SIG-M5 (cell line): ENCODE results near the gene SRGAP1.

ENCODE experiments used
- DNase-seq: peaks from one replicate; lab custom pipeline; 2025; lab: John Stamatoyannopoulos, UW

The SRGAP1 gene

GRCh38 chr12:63844391-63845341, at the start of gene SRGAP1:
Gene SRGAP1, plus strand, starts transcription at chr12:63844700. Its CDS starts 117 bp downstream, at chr12:63844817.
- no peak for DNase-seq

DNA sequence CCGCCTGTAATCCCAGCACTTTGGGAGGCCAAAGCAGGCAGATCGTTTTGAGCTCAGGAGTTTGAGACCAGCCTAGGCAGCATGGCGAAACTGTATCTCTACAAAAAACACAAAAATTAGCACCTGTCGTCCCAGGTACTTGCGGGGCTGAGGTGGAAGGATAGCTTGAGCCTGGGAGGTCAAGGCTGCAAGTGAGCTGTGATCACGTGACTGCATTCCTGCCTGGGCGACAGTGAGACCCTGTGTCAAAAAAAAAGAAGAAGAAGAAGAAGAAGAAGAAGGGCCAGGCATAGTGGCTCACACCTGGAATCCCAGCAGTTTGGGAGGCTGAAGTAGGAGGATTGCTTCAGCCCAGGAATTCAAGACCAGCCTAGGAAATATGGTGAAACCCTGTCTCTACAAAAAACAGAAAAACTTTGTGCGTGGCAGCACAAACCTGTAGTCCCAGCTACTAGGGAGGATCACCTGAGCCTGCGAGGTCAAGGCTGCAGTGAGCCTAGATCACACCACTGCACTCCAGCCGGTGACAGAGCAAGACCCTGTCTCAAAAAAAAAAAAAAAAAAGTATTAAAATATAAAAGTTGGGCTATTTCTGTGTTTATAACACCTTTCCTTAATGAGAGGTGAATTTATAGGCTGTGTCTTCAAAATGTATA, 49.3 kb upstream of the SRGAP1 start:
- DNase-seq = no peak

GRCh38 chr12:63795944-63796343, 48.6 kb upstream of the SRGAP1 start:
- DNase-seq = no peak

DNA sequence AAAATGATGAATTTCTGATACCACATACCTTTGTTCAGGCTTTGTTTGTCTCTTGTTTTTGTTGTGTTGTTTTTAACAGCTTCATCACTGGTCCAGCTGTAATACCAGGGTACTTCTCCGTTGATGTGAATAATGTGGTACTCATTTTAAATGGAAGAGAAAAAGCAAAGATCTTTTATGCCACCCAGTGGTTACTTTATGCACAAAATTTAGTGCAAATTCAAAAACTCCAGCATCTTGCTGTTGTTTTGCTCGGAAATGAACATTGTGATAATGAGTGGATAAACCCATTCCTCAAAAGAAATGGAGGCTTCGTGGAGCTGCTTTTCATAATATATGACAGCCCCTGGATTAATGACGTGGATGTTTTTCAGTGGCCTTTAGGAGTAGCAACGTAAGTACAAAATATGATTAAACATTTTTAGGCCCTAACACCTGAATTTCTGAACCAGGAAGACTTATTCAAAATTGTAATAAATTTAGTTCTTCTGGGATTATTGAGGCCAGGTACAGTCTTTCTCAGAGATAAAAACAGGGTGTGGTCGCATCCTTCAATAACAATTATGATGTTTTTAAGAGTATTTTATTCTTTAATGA, 42.4 kb upstream of the SRGAP1 start:
- DNase-seq = no peak

GRCh38 chr12:63804746-63805145, 39.8 kb upstream of the SRGAP1 start:
- no peak for DNase-seq

DNA sequence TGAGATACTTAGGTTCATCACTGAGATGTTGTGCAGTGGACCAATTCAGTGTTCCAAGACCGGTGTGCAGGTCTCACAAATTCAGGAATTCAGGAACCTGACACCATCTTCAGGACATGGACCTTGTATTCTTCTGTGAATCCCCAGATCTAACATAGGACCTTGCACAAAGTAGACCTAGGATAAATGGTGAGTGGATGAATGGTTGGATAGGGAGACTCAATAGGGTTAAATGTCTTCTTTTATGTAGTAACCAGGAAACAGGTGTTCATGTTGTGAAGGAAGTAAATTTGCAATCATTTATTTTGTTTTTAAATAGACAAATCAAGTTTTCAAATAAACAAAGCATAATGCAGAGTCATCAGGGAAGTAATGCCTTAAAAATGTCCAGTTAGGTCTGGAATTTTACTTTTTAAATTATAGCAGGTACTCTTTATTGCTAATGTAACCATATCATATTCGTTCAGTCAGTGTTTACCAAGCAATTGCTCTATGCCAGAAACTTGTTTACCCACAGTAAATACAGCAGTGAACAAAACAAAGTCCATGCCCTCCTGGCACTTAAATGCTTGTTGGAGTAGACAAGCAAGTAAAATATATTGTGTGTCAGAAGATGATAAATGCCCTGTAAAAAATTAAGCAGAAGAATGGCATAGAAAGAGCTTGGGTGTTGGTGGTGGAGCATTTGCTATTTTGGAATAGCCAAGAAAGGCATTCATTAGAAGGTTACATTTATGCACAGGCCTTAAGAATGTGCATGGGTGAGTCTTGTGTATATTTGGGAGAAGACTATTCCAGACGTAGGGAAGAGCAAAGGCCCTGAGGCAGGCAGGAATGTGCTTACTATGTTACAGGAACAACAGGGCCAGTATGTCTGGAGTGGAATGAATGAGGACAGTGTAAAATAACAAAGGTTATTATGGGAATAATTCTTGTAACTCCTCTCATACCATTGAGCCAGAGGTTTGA, 38.5 kb upstream of the SRGAP1 start:
- no peak for DNase-seq

DNA sequence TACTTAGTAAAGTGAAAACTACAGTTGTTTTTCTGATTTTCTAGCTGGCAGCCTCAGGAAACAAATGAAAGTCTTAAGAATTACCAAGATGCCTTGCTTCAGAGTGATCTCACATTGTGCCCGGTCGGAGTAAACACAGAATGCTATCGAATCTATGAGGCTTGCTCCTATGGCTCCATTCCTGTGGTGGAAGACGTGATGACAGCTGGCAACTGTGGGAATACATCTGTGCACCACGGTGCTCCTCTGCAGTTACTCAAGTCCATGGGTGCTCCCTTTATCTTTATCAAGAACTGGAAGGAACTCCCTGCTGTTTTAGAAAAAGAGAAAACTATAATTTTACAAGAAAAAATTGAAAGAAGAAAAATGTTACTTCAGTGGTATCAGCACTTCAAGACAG, 35.9 kb upstream of the SRGAP1 start:
- no peak for DNase-seq

DNA sequence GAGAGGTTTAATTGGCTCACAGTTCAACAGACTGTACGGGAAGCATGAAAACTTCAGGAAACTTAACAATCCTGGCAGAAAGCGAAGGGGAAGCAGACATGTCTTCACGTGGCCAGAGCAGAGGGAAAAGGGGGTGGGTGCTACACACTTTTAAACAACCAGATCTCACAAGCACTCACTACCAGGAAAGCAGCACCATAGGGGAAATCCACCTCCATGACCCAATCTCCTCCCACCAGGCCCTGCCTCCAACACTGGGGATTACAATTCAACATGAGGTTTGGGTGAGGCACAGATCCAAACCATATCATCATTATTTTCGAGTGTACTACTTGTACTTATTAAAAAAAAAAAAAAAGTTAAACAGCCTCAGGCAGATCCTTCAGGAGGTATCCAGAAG, 34.9 kb upstream of the SRGAP1 start:
- no peak for DNase-seq

DNA sequence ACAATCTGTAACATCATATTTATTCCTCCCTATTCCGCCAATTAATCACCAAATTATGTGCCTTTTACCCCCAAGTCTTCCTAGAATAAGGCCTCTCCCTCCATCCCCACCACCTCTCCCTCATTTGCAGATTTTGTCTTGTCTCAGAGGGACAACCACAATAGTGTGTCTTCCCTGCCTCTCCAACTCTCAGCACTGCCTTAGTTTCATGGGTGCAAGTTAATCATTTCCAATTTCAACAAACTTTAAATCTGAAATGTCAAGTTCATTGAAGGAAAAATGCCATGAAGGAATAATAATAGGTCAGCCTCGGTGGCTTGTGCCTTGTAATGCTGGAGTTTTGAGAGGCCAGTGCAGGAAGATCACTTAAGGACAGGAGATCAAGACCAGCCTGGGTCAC, 33.2 kb upstream of the SRGAP1 start:
- DNase-seq = no peak

DNA sequence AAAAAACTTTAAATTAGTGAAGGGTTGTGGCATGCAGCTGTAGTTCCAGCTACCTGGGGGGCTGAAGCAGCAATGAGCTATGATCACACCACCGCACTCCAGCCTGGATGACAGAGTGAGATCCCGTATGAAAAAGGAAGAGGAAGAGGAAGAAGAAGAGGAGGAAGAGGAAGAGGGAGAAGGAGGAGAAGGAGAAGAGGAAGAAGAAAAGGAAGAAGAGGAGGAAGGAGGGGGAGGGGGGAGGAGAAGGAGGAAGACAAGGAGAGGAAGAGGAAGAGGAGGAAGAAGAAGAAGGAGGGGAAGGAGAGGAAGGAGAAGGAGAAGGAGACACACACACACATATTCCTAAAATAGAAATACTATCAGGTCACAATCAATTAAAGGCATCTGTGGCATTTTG, 32.7 kb upstream of the SRGAP1 start:
- DNase-seq = no peak

GRCh38 chr12:63814146-63814772, 30.2 kb upstream of the SRGAP1 start:
- DNase-seq = no peak

- DNase-seq = no peak
Observed at GRCh38 chr12:63815482-63815852, 29.0 kb upstream of the SRGAP1 start.

DNA sequence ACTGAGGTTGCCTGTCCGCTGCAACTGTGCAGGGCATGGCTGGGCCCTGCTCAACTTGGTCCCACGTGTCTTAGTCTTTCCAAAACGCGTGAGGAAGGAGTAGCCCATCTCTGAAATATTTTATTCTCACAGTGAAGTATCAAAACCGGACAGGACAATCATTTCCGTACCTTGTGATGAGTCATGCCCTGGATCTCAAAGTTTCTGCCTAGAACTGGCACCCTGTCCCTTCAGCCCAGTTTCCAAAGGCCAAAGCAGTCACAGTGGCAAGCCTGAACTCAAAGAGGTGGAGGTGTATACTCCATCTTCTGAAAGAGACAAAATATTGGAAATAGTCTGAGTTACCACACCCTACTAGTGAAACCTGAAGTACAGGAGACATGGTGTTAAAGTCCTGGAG, 28.5 kb upstream of the SRGAP1 start:
- no peak for DNase-seq

DNA sequence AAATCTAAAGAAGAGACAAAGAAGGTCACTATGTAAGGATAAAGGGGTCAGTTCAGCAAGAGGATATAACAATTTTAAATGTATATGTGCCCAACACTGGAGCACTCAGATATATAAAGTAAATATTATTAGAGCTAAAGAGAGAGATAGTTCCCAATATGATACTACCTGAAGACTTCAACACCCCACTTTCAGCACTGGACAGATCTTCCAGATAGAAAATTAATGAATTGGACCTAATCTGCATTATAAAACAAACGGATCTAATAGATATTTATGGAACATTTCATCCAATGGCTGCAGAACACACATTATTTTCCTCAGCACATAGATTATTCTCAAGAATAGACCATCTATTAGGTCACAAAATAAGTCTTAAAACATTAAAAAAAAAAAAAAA, 24.1 kb upstream of the SRGAP1 start:
- no peak for DNase-seq

DNA sequence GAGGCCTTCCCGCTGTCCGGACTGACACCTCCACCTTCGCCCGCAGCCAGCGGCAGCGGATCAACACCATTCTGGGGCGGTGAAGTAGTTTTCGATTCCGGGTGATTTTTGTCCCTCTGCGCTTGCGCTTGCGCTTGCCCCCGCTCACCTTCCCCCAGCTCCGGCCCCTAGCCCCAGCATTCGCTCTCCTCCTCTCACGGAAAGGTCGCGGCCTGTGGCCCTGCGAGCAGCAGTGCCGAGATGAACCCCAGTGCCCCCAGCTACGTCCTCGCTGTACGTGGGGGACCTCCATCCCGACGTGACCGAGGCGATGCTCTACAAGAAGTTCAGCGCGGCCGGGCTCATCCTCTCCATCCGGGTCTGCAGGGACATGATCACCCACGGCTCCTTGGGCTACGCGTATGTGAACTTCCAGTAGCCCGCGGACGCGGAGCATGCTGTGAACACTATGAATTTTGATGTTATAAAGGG, 22.7 kb upstream of the SRGAP1 start:
- no peak for DNase-seq

DNA sequence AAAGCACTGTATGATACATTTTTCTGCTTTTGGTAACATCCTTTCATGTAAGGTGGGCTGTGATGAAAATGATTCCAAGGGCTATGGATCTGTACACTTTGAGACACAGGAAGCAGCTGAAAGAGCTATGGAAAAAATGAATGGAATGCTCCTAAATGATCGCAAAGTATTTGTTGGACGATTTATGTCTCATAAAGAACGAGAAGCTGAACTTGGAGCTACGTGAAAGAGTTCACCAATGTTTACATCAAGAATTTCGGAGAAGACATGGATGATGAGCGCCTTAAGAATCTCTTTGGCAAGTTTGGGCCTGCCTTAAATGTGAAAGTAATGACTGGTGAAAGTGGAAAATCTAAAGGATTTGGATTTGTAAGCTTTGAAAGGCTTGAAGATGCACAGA, 22.1 kb upstream of the SRGAP1 start:
- DNase-seq = no peak

- DNase-seq = no peak
Observed at GRCh38 chr12:63823040-63823439, 21.5 kb upstream of the SRGAP1 start.

DNA sequence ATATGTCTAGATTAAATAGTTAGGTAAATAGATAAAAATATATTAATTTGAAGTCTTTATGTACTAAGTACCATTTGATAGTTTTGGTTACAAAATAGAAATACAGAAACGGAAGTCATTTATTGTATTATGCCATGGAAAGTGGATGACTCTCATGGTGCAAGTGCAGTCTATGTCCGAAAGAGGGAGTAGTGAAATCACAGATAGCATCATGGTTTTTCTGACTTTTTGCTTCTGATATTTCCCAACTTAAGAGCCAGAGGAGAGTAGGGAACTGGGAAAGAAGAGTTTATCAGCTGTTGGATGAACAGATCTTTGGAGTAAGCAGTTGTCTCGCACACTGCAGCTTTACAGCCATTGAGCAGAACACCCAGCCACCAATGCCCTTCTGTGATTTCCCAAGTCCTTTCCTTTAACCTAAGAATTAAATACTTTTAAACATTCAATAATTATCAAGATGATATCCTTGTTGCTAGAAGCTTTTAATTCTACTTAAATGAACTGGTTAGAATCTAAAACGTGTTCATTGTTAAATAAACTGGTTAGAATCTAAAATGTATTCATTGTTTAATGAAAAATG, 18.4 kb upstream of the SRGAP1 start:
- no peak for DNase-seq

DNA sequence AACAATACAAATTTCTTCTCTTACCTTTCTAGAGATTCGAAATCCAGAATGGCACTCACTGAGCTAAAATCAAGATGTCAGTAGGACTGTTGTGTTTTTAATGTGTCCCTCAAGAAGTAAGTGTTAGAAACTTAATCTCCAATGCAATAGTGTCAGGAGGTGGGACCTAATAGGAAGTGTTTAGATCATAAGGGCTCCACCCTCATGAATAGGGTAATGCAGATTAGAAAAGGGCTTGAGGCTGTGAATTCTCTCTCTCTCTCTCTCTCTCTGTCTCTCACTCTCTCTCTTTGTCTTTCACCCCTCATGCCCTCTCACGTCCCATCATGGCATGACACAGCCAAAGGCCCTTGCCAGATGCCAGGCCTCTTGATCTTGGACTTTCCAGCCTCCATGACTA, 15.6 kb upstream of the SRGAP1 start:
- DNase-seq = no peak

GRCh38 chr12:63836046-63836445, 8.5 kb upstream of the SRGAP1 start:
- no peak for DNase-seq

DNA sequence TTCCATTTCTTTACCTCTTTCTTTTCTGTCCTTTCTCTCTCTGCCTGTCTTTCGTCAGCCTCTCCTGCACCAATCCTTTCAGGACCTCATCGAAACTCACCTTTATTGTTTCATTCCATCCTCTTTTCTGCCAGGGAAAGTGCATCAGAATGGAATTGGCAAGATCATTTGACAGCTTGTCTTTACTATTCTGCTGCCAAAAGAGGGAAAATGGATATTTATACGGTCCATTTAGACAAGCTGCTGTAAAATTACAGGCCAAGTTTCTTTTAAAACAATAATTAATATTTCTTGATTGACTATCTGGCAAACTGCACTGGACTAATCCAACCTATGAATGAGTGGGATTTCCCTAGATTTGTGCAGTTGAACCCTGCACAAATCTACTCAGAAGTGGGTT, 7.6 kb upstream of the SRGAP1 start:
- no peak for DNase-seq
